K562 (cell line): ENCODE measurements around the gene OR14J1. TPM values are rescaled to one million over a fixed set of nuclear protein-coding genes. Genes with fewer than 3 reads are reported as not detected.
A peak's percentile ranks its signal among the peaks of the same experiment; 100 is the strongest.

Experiments used
- ATAC-seq: fragments of 200-7000 bp; cut with Tn5 transposase; 3 replicates; pipeline ENCODE4 v1.9.1; 2020; ENCODE audit warnings: moderate library complexity
- BruUV-seq: library from RNA; stranded (reverse); fragments of 400-500 nt; replicated peaks from 2 replicates; lab custom pipeline; 2021; lab: Mats Ljungman, UMichigan
- CTCF ChIA-PET: fragments of 300-600 bp; formaldehyde crosslinking; extraction: SDS; loops from one replicate; lab custom pipeline; 2021; ENCODE audit warnings: low intra/inter-chr PET ratio; lab: Yijun Ruan, JAX
- POLR2A ChIA-PET: fragments of 300-600, 350-650 bp; sonication (Branson Sonifier 250); formaldehyde crosslinking; extraction: SDS; loops from one replicate; lab custom pipeline; 2021; ENCODE audit warnings: antibody characterized with exemption, inconsistent platforms; lab: Yijun Ruan, JAX
- DNase-seq, 4 experiments: peaks; one replicate each; pipeline versions ENCODE4 v3.0.0 to v3.0.0-alpha.2; 2011 to 2018; ENCODE audit warnings: low spot score in 3 of 4, mixed read lengths in 3 of 4; ENCODE audit errors: extremely low read depth in 1 of 4
- FAIRE-seq: peaks from 2 replicates; lab custom pipeline; 2011; peaks lifted over from hg19 to GRCh38; lab: Jason Lieb, UNC
- H2AFZ ChIP-seq: 2 replicates; pipeline ENCODE4 v1.6.0; 2011; ENCODE audit warnings: low read depth, low read length, control low read depth, inconsistent platforms
- H3K27ac ChIP-seq: fragments of 200-600 bp; 3 replicates; pipeline ENCODE4 v1.8.0; 2011; ENCODE audit warnings: low read depth, mild to moderate bottlenecking, control low read depth, inconsistent platforms, low read length, moderate library complexity, mixed read lengths; ENCODE audit errors: extremely low read depth
- H3K27me3 ChIP-seq, 2 experiments: fragments of 300-600 bp in 1 of 2; 2 replicates in 1 of 2; 3 replicates in 1 of 2; pipeline versions ENCODE4 v1.6.0 to v1.8.0; 2011; ENCODE audit warnings: inconsistent platforms in 2 of 2, low read length in 2 of 2, mild to moderate bottlenecking in 1 of 2, mixed read lengths in 1 of 2, moderate library complexity in 1 of 2; ENCODE audit not compliant: control insufficient read depth in 2 of 2, insufficient read depth in 2 of 2
- H3K36me3 ChIP-seq: fragments of 300-600 bp; 3 replicates; pipeline ENCODE4 v1.8.0; 2011; ENCODE audit warnings: mild to moderate bottlenecking, low read length, inconsistent platforms; ENCODE audit not compliant: control insufficient read depth, insufficient read depth
- H3K4me1 ChIP-seq, 2 experiments: fragments of 200-600 bp in 1 of 2; replicated peaks in 1 of 2; 2 replicates in 1 of 2; 3 replicates in 1 of 2; pipeline versions ENCODE4 v1.5.1 to v1.8.0; 2011; ENCODE audit warnings: inconsistent platforms in 2 of 2, low read length in 2 of 2, mild to moderate bottlenecking in 1 of 2, mixed read lengths in 1 of 2, moderate library complexity in 1 of 2; ENCODE audit not compliant: control insufficient read depth in 2 of 2, insufficient read depth in 2 of 2
- H3K4me2 ChIP-seq: 2 replicates; pipeline ENCODE4 v1.6.1; 2011; ENCODE audit warnings: low read length, control low read depth, inconsistent platforms, mixed read lengths; ENCODE audit not compliant: insufficient read depth
- H3K4me3 ChIP-seq: fragments of 200-600 bp; sonication (generic), shearing (Covaris generic); 2 replicates; pipeline ENCODE4 v1.5.1; 2016; ENCODE audit warnings: control low read depth, inconsistent platforms
- H3K79me2 ChIP-seq: fragments of 200-600 bp; 3 replicates; pipeline ENCODE4 v1.8.0; 2011; ENCODE audit warnings: low read length, inconsistent platforms; ENCODE audit not compliant: control insufficient read depth, insufficient read depth
- H3K9ac ChIP-seq, 2 experiments: 2 replicates each; pipeline versions ENCODE4 v1.6.0 to v1.6.1; 2011; ENCODE audit warnings: low read depth in 2 of 2, low read length in 2 of 2, control low read depth in 1 of 2, inconsistent platforms in 1 of 2, mild to moderate bottlenecking in 1 of 2, mixed read lengths in 1 of 2; ENCODE audit not compliant: insufficient read depth in 1 of 2
- H3K9me1 ChIP-seq: one replicate; pipeline ENCODE4 v1.6.0; 2011; ENCODE audit warnings: inconsistent platforms, mild to moderate bottlenecking, low read length, moderate library complexity; ENCODE audit not compliant: control insufficient read depth, insufficient read depth
- H3K9me3 ChIP-seq: replicated peaks from 2 replicates; pipeline ENCODE4 v1.5.1; 2011; ENCODE audit warnings: low read depth, low read length, inconsistent platforms; ENCODE audit not compliant: control insufficient read depth, insufficient read depth
- H4K20me1 ChIP-seq: replicated peaks from 2 replicates; pipeline ENCODE4 v1.6.1; 2011; ENCODE audit warnings: low read length, inconsistent platforms, mixed read lengths; ENCODE audit not compliant: control insufficient read depth, insufficient read depth
- SPI1 ChIP-seq: IDR thresholded peaks from 2 replicates; pipeline ENCODE4 v1.6.1; 2011; ENCODE audit warnings: low read depth, low read length, control low read depth, borderline replicate concordance
- SRSF1 ChIP-seq: fragments of 200-400 bp; formaldehyde crosslinking; IDR thresholded peaks from 2 replicates; pipeline ENCODE4 v1.6.1; 2017; ENCODE audit warnings: mild to moderate bottlenecking, low read depth, low read length, moderate library complexity
- ZBTB40 ChIP-seq, 2 experiments: fragments of 450-650 bp in 1 of 2; sonication (generic) in 1 of 2; formaldehyde crosslinking in 1 of 2; IDR thresholded peaks; 2 replicates each; pipeline versions ENCODE4 v1.7.1 to v1.9.0; 2016 to 2022; ENCODE audit warnings: inconsistent platforms in 1 of 2, mild to moderate bottlenecking in 1 of 2, missing genetic modification reagents in 1 of 2
- ZHX1 ChIP-seq: fragments of 150-350 bp; conservative IDR thresholded peaks from 2 replicates; pipeline ENCODE4 v1.6.1; 2014; ENCODE audit warnings: low read length
- WGBS: fragments of 100-300 bp; shearing (Covaris generic); methylation state at CpG from one replicate; pipeline ENCODE4 v1.1.6; 2016; ENCODE audit warnings: low coverage, mixed read lengths; ENCODE audit not compliant: insufficient coverage; ENCODE audit errors: missing lambda C conversion rate; 5-methylcytosine and 5-hydroxymethylcytosine counted together
- in situ Hi-C: fragments of 300-500 bp; cut with MboI; formaldehyde crosslinking; loops from 4 replicates; pipeline ENCODE4 v1.15.0; 2018; ENCODE audit warnings: inconsistent platforms, mixed read lengths
- intact Hi-C: fragments of 100-400 bp; cut with micrococcal nuclease; formaldehyde crosslinking; loops from 2 replicates; pipeline ENCODE4 v1.14.2; 2022
- polyA plus RNA-seq, 8 experiments: library from polyadenylated mRNA; depleted of rRNA in 4 of 8; stranded (reverse) in 5 of 8; unstranded in 3 of 8; fragments of >200 nt; fragmentation: Nextera tagmentation in 2 of 8; fragmentation: Illumina TruSeq in 1 of 8; extraction: Ambion mirVana in 2 of 8; extraction: Trizol in 1 of 8; gene quantifications; 2 replicates each; pipeline versions ENCODE4 v1.2.1 to v1.2.3, GENCODE V29; 2011 to 2014; ENCODE audit warnings: inconsistent platforms in 1 of 8, missing spikeins in 1 of 8
- total RNA-seq, 7 experiments: library from RNA; depleted of rRNA in 6 of 7; stranded (reverse); fragments of >200 nt in 6 of 7; fragmentation: Illumina TruSeq in 2 of 7; extraction: Trizol in 2 of 7; gene quantifications; 2 replicates each; pipeline versions ENCODE4 v1.2.1 to v1.2.3, GENCODE V29; 2011 to 2021; ENCODE audit warnings: low replicate concordance in 1 of 7

The OR14J1 gene
- total and polyA plus RNA-seq, 9 of the 15 experiments (the other 6 are each of a cell fraction or from before 2014, with no cell fraction given), result not detected

- TF ChIP-seq ZHX1, result no peak
- no peak for TF ChIP-seq SRSF1
Measured at GRCh38 chr6:29332676-29333075, 31.2 kb downstream of the OR14J1 start (continued).

- Histone ChIP-seq H3K4me1 (no peaks in the 10 kb centered on the region), H3K36me3 (no peaks in the 10 kb centered on the region), H3K27me3 (0 out of 5 replicates have a peak, but pooled peaks cover 0 to 2% of the 10 kb centered on the region in 2 experiments), H3K9ac (no peak overlapping the region), H3K4me2 (no peak overlapping the region), H3K9me1 (no peaks in the 10 kb centered on the region), H2AFZ (no peak overlapping the region), H3K9me3 (no peaks in the 10 kb centered on the region), H3K4me3 (no peak overlapping the region), H4K20me1 (no peaks in the 10 kb centered on the region), H3K27ac (no peak overlapping the region), H3K79me2 (no peaks in the 10 kb centered on the region)
- ATAC-seq, result no peak
- intact Hi-C loops, result no loop called here
- no peak for DNase-seq
- in situ Hi-C loops, result no loop called here
- 0% methylated on average over 2 of the region's 2 CpGs for WGBS
- BruUV-seq, result no TSS peak
- TF ChIP-seq SPI1 (peak; percentile 87), ZBTB40 (IDR thresholded peaks at IDR 0.05) (no peak), ZBTB40 (CRISPR knock-in tag; IDR thresholded peaks at IDR 0.05) (no peak)
- ChIA-PET CTCF (no interaction called here), POLR2A (no interaction called here)
- no peak for FAIRE-seq
Measured at GRCh38 chr6:29336269-29336668, 34.8 kb downstream of the OR14J1 start.
